Colonic mucosa (tissue), 4 donors: ENCODE data around the gene LCP1. TPM values are rescaled to one million over a fixed set of nuclear protein-coding genes. Genes with fewer than 3 reads are reported as not detected.

Experiments used
- DNase-seq: peaks from one replicate; pipeline ENCODE4 v3.0.0-alpha.2; 2020
- H3K27ac ChIP-seq: fragments of 200-600 bp; one replicate; pipeline ENCODE4 v1.8.0; 2021
- H3K27me3 ChIP-seq: fragments of 200-600 bp; one replicate; pipeline ENCODE4 v1.8.0; 2021
- H3K36me3 ChIP-seq: fragments of 200-600 bp; one replicate; pipeline ENCODE4 v1.8.0; 2021
- H3K4me1 ChIP-seq: fragments of 200-600 bp; one replicate; pipeline ENCODE4 v1.8.0; 2021; ENCODE audit warnings: mild to moderate bottlenecking
- H3K4me3 ChIP-seq: fragments of 200-600 bp; one replicate; pipeline ENCODE4 v1.8.0; 2021
- H3K9ac ChIP-seq, 2 donors: one replicate each; pipeline ENCODE4 v1.7.0; 2013; ENCODE audit warnings: control low read depth in 2 of 2, low read depth in 2 of 2, low read length in 2 of 2
- H3K9me3 ChIP-seq: fragments of 200-600 bp; one replicate; pipeline ENCODE4 v1.8.0; 2021
- intact Hi-C: fragments of 100-400 bp; cut with DNase I; formaldehyde crosslinking; loops from one replicate; pipeline ENCODE4 v1.14.1; 2022
- total RNA-seq, 2 donors: library from RNA; stranded (reverse); fragmentation: NEBNext Ultra II Directional in 1 of 2; extraction: Animal tissue kit (Norgen Biotek cat#: 25700) in 1 of 2; gene quantifications; one replicate each; pipeline ENCODE4 v1.2.1, GENCODE V29; 2021
- TF ChIP-seq, protein P1 (sequence below): fragments of 200-600 bp; IDR thresholded peaks from one replicate; pipeline ENCODE4 v1.8.0; 2022; ENCODE audit warnings: antibody characterized with exemption, mild to moderate bottlenecking
- donor health status: healthy.
- donor health status: DM: no; HTN: no; CAD: no.
- donor health status: DM: no; HTN: no; CAD: no.

The LCP1 gene
- total RNA-seq, 2 donors from 2014 or later = 12.8 to 27.6 TPM

DNA sequence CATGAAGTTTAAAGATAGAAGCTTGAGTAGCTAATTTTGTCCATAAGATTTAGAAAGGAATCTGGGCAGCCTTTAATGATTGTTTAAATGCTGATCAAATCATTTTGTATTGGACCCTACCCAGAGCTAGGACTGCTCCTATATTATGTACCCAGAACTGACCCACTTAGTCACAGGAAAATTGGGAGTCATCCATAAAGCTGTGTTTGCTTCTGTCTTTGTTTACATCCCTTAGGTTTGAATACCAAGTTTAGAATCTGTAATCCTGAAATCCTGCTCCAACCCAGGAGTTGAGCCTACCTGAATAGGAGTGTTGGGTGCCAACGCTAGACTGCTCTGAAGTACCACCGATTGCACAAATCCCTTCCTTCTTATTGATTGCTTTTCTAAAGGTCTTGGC is 23.8 kb downstream of the LCP1 start:
- no peak for DNase-seq
- Histone ChIP-seq H3K9ac (no peak overlapping the region), H3K9me3 (no peaks in the 10 kb centered on the region), H3K27ac (no peak overlapping the region), H3K27me3 (no peaks in the 10 kb centered on the region), H3K36me3 (no peaks in the 10 kb centered on the region), H3K4me1 (no peaks in the 10 kb centered on the region), H3K4me3 (no peak overlapping the region)
- intact Hi-C loops = no loop called here
- TF ChIP-seq, protein P1, sequence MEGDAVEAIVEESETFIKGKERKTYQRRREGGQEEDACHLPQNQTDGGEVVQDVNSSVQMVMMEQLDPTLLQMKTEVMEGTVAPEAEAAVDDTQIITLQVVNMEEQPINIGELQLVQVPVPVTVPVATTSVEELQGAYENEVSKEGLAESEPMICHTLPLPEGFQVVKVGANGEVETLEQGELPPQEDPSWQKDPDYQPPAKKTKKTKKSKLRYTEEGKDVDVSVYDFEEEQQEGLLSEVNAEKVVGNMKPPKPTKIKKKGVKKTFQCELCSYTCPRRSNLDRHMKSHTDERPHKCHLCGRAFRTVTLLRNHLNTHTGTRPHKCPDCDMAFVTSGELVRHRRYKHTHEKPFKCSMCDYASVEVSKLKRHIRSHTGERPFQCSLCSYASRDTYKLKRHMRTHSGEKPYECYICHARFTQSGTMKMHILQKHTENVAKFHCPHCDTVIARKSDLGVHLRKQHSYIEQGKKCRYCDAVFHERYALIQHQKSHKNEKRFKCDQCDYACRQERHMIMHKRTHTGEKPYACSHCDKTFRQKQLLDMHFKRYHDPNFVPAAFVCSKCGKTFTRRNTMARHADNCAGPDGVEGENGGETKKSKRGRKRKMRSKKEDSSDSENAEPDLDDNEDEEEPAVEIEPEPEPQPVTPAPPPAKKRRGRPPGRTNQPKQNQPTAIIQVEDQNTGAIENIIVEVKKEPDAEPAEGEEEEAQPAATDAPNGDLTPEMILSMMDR = no peak

DNA sequence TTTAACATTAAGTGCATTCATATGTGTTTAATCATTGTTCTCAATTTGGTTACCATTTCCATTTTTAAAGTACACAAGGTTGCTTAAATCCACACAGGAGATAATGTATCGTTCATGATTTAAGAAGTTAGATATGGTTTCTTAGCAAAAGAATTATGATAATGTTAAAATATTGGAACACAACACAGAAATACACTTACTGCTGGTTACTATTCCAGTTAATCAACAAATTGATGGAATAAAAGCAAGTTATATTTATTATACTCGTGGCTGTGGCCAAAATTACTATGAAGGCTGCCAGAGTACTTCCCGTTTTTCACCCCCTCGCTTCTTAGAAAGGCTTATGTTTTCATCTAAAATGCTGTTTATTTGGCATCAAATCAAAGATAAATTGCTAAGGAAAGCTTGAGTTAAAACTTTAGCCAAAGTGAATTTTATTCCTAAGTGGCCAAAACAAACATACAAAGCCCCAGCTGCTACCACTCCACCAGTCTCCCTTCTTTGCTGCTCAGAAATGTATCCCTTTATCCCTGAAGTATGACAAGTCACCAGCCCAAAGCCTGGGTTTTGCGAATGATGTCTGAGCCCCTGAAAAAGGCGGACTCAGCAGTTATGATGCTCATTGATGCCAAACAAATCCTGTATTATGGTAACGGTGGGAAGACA is 27.7 kb downstream of the LCP1 start:
- Histone ChIP-seq H3K4me1 (no peaks in the 10 kb centered on the region), H3K27ac (no peak overlapping the region), H3K9me3 (no peaks in the 10 kb centered on the region), H3K9ac (no peak overlapping the region), H3K4me3 (no peak overlapping the region), H3K36me3 (no peaks in the 10 kb centered on the region), H3K27me3 (no peaks in the 10 kb centered on the region)
- TF ChIP-seq, protein P1 = no peak
- DNase-seq = no peak
- intact Hi-C loops = no loop called here

DNA sequence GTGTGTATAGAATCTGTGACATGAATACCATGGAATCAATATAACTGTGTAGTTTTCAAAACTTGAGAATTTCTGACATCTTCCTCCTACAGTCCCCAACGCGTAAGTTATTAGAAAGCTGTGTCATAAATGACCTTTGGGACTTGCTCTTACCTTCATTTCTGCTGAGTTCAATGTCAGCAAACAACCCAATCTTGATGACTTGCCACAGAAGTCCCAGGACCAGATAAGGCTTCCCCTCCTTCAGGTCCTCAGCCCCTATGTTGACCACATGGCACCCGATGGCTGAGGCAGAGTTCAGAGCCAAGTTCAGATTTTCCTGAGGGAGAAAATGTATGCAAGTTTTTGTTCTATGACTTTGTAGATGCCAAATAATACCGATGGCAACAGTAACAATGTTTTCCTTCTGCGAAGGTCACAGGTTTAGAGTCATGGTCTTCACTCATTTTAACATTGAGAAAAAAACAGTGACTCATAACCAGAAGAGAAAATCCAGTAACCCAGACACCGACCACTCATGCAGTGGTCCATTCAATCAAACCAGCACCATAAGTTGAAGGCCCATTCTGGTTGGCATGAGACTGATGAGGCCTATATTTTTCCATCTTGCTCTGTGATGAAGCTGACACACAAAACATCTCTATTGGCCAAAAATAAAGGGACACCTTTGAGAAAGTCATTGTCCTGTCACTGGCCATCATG is 29.2 kb downstream of the LCP1 start:
- TF ChIP-seq, protein P1 = no peak
- H3K4me3 ChIP-seq = no peak overlapping the region
- intact Hi-C loops = no loop called here
- DNase-seq = no peak
- no peak overlapping the region for H3K9ac ChIP-seq
- H3K9me3 ChIP-seq = no peaks in the 10 kb centered on the region
- no peak overlapping the region for H3K27ac ChIP-seq
- H3K36me3 ChIP-seq = no peaks in the 10 kb centered on the region
- H3K4me1 ChIP-seq = no peaks in the 10 kb centered on the region
- no peaks in the 10 kb centered on the region for H3K27me3 ChIP-seq

DNA sequence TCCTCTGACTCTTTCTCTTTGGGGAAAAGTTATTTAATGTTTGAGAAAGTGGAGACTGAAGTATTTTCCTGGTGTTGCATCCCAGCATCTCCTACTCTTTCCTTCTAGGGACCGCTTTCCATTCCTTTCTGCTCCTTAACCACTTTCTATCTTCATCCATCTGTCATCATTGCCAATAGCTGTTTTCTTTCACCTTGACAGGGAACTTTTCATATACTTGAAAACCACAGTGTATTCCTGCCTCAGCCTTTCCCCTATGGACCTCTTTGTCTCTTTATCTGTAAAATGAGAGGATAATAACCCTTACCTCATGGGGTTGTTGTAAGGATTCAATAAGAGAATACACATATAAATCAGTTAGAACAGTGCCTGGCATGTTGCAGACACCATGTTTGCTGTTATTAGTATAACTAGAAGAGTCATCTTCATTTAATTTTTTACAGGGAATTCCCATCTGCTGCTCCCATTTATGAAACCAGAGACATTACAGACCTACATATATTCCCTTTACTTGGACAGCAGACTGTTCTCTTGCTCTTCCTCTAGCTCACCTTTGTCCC is 31.8 kb downstream of the LCP1 start:
- Histone ChIP-seq H3K27me3 (no peaks in the 10 kb centered on the region), H3K9ac (no peak overlapping the region), H3K36me3 (no peaks in the 10 kb centered on the region), H3K4me3 (no peak overlapping the region), H3K9me3 (no peaks in the 10 kb centered on the region), H3K27ac (no peak overlapping the region), H3K4me1 (no peaks in the 10 kb centered on the region)
- intact Hi-C loops = no loop called here
- no peak for DNase-seq
- TF ChIP-seq, protein P1 = no peak

DNA sequence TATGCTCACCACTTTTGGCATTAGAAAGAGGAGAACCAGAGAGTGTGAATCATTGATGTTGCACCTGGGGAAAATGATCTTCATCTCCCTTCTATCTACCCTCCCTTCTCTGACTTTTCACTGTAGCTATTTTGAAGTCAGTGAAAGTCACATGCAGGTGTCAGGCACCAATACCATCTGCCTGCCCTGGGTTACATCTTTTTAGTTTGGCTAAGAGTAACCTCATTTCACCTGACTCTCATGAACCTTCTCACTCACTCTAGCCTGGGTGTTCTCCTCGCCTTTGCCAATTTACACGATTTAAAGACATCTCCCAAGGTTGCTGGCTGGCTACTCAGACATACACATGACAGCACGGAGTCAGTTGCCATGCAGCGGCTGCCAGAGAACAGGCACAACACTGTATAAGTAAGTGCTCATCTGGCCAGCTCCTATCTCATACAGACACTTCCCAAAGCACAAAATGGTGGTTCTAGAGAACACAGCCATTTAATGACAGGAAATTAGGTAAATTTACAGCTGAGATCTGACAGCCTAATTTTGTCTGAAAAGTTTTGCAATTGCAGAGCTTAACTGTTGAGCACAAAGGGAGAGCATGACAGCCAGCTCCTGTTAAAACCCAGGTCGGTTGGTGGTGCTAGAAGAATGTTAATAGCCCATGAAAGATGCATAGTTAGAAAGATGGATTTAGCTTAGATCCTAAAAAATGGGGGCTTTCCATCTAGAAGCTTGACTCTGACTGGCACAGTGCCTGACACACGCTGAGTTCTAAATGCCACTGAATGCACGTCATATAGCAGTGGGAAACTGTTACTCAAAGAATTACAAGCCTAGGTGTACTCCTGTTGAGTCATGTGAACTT is 32.5 kb downstream of the LCP1 start:
- Histone ChIP-seq H3K9ac (no peak overlapping the region), H3K9me3 (no peaks in the 10 kb centered on the region), H3K4me1 (no peaks in the 10 kb centered on the region), H3K27ac (no peak overlapping the region), H3K4me3 (no peak overlapping the region), H3K27me3 (no peaks in the 10 kb centered on the region), H3K36me3 (no peaks in the 10 kb centered on the region)
- intact Hi-C loops = no loop called here
- no peak for DNase-seq
- TF ChIP-seq, protein P1 = no peak
